ENCODE measurements around the gene ZNF710.
"Not testable (repeated sequence)": the region's sequence is repeated elsewhere in the genome, so short reads cannot be mapped to it uniquely, and the experiment has no call there.

The ZNF710 gene

DNA sequence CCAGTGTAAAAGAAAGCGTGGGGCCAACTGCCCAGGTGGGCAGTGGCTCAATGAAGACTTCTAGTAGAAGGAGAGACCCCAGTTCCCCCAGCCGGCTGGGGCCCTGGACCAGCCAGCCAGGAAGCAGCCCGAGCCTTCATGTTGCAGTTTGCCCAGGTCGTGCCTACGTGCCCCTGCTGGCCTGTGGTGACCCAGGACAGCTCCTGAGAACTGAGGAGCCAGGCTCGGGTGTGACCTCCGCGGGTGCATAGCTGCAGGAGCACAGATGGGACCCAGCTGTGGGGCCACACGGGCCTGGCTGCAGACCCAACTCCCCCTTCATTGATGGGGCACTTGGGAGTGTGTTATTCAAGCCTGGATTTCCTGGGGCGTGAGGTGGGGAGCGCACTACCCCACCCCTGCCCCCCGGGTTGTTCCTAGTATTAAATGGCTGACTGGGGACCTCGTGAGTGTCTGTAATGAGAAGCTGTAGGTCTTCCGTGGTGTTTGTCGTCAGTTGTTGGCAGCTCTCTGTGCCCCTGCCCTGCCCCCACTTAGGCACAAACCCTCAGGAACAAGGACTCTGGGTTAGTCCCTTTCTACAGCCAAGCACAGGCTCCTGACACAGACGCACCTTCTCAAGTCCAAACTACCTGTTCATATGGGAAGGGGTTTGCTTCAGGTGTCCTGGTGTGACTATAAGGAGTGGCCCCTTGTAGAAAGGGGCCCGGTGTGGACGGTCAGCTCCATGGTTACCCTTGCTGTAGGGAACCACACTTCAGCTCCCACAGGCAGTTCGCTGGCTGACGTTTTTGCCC, 62.0 kb downstream of the ZNF710 start:
- DNase-seq = no peak

DNA sequence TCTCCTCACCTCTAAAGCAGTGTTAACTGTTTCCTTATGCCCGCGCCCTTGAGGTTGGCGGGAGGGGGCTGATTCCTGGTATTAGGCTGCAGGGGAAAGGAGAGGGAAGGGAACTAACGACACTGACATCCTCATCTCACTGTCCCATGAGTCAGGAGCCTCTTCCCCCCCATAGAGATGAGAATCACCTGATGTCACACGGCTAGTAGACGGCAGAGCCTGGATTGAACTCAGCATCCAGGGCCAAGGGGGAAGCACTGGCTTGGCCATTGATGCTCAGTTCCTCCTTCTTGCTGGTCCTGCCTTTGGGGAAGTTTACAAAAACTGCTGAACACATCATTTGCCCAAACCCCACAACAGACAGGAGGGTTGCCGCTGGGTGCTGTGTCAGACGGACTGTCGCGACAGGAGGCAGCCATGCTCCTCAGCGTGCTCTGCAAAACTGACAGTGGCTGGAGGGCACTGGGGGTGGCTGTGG, 62.7 kb downstream of the ZNF710 start:
- no peak for DNase-seq

DNA sequence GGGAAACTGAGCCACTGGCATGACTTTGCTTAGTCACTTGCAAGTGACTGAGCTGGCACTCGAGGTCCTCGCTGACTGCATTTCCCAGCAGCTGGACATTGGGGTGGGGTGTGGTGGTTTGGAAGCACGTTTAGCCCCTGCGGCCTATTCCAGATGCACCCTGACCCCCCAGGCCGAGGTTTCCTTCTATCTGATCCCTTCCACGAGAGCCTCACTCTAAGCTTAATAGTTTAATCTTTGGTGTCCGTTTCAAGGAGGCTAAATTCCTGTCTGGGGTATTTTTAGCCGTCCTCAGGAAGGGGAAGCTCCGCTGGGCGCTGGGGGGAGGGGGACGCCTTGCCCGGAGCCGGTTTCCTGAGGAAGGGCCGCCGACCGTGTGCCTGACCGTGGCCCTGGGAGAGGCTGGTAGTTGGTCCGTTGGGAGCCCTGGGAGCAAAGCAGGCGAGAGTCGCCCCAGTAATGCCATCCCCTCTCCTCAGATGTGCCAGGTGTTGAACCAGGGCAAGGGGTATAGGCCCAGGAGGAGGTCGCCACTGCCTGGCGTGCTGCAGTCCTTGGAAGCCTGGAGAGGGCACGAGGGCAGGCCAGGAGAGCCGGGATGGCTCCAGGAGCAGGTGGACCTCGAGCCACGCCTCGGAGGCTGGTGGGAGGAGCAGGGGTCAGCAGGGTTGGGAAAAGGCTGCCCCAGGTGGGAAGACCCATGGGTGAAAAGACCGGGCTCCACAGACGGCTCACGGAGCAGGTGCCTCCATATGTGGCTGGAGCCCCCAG, 64.0 kb downstream of the ZNF710 start:
- DNase-seq = no peak

DNA sequence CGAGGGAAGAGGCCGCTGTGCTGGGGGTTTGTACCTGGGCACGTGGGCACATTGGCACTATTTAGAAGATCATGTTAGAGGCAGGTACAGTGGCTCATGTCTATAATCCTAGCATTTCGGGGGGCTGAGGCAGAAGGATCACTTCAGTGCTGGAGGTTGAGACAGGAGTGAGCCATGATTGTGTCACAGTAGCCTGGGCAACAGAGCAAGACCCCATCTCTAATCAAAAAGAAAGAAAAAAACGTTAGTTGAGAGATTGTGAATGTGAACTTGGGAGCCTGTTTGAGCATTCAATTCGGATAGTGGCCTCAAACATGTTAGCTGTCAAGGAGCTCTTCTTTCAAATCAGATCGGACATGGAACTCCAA, 64.5 kb downstream of the ZNF710 start:
- no peak for DNase-seq

DNA sequence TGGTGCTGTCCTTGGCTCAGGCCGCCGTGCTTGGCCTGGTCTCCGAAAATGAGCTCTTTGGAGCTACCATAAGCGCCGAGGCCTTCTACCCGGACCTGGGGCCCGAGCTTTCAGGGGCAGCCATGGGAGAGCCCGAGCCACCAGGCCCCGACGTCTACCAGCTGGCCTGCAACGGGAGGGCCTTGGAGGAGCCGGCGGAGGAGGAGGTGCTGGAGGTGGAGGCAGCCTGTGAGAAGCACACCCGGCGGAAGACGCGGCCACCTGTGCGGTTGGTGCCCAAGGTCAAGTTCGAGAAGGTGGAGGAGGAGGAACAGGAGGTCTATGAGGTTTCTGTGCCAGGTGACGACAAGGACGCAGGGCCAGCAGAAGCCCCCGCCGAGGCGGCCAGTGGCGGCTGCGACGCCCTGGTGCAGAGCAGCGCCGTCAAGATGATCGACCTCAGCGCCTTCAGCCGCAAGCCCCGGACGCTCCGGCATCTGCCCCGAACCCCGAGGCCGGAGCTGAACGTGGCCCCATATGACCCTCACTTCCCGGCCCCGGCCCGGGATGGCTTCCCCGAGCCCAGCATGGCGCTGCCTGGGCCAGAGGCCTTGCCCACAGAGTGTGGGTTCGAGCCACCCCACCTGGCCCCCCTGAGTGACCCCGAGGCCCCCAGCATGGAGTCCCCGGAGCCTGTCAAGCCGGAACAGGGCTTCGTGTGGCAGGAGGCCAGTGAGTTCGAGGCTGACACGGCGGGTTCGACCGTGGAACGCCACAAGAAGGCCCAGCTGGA, 66.2 kb downstream of the ZNF710 start:
- no peak for DNase-seq

DNA sequence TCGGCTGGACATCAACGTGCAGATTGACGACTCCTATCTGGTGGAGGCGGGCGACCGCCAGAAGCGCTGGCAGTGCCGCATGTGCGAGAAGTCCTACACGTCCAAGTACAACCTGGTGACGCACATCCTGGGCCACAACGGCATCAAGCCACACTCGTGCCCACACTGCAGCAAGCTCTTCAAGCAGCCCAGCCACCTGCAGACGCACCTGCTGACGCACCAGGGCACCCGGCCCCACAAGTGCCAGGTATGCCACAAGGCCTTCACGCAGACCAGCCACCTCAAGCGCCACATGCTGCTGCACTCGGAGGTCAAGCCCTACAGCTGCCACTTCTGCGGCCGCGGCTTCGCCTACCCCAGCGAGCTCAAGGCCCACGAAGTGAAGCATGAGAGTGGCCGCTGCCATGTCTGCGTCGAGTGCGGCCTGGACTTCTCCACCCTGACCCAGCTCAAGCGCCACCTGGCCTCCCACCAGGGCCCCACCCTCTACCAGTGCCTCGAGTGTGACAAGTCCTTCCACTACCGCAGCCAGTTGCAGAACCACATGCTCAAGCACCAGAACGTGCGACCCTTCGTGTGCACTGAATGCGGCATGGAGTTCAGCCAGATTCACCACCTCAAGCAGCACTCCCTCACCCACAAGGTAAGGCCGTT, 67.0 kb downstream of the ZNF710 start:
- DNase-seq = no peak

DNA sequence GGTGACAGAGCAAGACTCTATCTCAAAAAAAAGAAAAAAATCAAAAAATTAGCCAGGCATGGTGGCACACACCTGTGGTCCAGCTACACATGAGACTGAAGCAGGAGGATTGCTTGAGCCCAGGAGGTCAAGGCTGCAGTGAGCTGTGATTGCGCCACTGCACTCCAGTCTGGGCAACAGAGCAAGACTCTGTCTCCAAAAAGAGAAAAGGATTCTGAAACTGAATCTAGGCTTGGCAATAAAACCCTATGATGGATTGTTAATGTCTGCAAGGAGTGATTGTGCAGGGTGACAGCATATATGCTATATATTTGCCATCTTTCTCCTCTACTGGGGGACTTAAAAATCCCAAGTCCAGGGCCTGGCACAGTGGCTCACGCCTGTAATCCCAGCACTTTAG, 69.5 kb downstream of the ZNF710 start:
- not testable (repeated sequence) for DNase-seq

DNA sequence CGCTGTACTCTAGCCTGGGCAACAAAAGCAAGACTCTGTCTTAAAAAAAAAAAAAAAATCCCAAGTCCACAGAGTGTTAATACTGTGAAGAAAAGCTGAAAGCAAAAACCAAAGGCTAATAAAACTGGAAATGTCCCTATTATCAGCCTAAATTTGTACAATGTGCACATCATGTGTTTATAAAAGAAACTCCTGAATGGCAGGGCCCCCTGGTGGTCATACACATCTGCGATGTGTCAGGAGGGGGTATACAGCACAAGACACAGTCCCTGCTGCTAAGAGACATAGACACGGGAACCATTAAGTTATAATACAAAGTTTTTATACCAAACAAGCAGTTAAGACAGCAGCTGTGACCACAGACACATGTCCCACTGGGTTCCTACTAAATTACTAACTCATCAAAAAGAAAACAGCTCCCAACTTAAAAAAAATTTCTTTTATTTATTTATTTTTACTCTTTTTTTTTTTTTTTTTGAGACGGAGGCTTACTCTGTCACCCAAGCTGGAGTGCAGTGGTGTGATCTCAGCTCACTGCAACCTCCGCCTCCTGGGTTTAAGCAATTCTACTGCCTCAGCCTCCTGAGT, 70.2 kb downstream of the ZNF710 start:
- DNase-seq = peak; percentile 74

DNA sequence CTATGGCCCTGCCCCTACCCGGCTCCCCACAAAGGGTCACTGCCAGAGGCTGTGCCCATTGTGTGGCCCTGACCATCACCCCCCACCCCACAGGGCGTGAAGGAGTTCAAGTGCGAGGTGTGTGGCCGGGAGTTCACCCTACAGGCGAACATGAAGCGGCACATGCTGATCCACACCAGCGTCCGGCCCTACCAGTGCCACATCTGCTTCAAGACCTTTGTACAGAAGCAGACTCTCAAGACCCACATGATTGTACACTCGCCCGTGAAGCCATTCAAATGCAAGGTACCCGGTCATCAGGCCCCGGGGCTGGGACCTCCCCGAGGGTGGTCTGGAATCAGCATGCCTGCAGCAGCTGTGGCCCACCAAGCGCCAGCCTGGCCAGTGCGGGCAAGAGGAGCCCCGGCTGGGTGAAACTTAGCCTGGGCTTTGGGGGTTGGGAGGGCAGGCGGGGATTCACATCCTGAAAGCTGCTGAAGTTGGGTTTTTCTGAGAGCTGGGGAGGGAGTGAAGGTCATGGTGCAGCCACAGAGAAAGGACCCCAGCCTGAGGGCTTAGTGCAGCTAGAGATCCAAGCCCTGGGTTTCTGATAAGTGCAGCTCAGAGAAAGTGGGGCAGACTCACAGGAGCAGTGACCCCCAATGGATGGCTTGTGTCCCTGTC, 72.0 kb downstream of the ZNF710 start:
- DNase-seq = no peak

DNA sequence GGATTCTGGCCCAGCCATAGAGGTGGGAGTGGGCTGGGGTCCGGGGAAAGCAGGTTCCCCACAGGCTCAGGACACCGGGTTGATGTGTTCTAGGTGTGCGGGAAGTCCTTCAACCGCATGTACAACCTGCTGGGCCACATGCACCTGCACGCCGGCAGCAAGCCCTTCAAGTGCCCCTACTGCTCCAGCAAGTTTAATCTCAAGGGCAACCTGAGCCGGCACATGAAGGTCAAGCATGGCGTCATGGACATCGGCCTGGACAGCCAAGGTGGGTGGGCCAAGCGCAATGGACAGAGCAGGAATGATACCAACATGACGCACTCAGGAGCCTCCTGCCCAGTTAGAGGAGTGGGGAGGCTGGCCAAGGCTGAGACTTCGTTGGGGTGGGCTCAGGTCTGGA, 72.9 kb downstream of the ZNF710 start:
- no peak for DNase-seq

DNA sequence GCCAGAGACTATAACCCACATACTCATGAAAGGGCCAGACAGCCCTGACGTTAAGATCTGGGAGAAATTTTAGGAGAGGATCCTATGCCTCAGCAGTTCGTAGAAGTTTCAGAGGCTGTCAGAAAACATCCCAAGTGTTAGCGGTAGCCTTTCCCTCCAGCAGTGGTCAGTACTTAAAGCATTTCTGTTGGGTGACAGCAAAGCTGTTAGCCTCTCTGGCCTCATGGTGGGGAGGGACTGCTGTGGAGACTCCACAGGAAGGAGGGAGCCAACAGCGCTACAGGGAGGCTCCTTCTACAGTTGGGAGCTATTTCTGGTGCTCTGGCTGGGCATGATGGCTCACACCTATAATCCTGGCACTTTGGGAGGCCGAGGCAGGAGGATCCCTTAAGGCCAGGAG, 73.8 kb downstream of the ZNF710 start:
- DNase-seq = no peak

DNA sequence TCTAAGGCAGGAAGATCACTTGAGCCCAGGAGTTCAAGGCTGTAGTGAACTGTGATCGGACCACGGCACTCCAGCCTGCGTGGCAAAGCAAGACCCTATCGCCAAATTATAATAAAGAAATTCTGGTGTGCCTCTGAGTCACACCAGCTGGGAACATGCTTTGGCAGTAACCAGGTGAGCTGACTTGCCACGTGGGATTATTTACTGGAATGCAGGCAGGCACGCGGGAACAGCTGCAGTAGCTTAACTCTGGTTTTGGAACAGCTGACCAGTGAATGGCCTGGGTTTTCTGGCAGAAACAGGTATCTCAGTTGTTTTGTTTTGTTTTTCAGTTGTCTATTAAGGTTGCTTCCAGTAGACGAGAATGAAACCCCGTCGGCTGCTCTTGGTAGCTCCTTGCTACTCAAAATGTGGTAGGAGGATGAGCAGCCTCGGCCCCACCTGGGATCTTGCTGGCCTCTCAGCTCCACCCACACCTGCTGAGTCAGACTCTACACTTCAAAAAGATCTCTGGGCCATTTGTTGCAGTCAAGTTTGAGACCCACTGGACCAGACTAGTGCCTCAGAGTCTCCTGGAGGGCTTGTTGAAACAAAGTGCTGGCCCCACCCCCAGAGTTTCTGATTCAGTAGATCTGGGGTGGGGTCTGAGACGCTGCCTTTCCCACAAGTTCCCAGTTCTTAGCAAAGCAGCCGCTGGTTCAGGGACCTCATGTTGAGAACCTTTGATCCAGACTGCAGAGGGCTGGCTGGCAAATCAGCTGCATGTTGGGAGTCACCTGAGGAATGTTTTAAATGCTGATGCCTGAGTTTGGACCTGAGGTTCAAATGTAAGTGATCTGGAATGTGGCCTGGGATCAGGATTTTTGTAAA, 74.5 kb downstream of the ZNF710 start:
- DNase-seq = no peak

DNA sequence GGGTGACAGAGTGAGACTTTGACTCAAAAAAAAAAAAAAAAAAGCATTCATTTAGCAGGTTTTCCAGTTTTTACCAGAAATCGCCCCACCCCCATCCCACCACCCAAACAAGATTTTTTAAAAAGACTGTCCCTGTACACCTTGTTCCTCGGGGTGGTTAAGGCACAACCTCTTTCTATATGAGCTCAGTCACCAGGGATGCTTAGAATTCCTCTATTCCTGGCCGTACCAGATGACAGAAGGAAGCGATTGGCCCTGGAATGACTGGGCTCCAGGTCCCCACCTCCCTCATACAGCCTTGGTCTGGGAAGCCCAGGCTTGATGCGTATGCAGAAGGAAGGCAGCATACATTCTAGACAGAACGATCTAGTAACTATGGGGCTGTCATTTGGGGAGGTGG, 75.6 kb downstream of the ZNF710 start:
- DNase-seq = no peak

DNA sequence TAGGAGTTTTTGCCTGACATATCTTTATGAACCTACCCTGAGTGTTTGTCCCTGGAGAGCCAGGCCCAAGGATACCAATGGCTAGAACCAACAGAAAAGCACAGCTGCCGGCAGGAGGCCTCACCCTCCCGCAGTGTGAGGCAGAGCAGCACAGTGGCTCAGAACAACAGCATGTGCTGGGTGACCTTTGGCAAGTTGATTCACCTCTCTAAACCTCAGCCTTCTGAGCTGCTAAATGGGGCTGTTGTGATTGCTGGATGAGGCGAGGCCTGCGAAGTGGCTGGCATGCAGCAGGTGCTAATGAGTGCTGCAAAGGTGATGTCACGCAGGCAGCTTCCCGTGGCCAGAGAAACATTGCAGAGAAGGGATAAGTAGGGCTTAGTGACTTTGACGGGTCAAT, 77.8 kb downstream of the ZNF710 start:
- DNase-seq = no peak

DNA sequence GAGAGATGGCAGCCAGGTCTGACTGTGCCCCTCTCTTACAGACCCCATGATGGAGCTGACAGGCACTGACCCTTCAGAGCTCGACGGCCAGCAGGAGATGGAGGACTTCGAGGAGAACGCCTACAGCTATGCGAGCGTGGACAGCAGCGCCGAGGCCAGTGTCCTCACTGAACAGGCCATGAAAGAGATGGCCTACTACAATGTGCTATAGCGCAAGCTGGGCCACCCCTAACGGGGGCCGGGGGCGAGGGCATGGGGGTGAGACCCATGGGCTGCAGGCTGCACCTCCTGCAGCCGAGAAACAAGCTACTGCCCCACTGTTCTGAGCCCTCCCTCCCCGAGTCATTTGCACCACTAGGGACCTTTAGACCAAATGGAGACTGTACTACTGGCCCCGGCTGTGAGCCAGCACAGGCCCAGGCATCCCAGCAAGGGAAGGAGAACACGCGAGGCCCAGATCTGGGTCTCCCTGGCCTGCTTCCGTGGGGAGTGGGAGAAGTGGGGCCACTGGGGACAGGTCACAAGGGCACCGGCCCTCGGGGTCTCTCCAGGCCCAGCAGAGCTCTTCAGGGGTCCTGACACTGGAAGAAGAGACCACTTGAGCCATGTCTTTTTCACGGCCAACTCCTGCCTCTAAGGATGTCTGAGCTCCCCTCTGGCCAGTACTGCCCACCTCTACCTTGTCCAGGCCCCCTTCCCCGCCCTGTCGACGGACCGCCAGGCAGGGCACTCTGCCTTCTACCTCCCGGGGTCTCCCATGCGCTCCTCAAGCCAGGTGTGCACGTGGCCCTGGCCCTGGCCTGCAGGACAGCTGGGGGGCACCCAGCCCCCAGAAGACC, 78.7 kb downstream of the ZNF710 start:
- no peak for DNase-seq

DNA sequence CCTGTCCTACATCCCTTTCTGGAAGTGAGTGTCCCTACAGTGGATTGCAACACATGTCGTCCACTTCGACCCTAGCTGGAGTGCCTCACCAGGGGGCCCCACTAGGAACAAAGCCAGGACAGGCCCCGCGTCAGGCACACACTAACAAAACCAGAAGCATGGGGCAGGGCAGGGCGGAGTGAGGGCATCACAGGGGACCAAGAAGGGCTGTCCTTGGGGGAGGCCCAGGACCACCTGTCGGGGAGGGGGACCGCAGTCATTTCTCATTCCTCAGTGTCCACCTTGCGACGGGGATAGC, 79.3 kb downstream of the ZNF710 start:
- DNase-seq = no peak

DNA sequence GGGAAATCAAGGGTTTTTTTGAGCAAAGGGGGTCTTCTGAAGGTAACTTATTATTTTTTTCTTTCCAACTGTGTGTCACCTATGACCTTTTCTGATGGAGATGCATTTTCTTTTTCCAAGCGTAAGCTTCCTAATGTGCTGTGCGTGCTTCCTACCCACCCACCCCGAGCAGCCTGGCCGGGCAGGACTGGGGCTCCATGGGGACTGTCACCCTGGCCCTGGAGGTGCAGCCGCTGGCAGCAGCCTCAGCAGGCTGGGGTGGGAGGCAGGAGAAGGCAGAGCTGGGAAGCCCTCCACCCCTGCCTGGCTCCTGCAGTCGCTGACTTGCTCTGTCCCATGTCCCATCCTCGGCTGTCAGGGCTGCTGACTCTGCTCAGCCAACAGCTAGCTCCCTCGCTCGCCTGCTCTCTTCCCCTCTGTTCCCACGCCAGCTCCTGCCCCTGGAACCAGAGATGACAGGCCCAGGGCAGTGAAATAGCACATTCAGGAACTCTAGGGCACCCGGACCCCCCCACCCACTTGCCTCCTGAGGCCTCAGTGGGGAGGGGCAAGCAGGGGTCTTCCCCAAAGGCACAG, 79.8 kb downstream of the ZNF710 start:
- no peak for DNase-seq

DNA sequence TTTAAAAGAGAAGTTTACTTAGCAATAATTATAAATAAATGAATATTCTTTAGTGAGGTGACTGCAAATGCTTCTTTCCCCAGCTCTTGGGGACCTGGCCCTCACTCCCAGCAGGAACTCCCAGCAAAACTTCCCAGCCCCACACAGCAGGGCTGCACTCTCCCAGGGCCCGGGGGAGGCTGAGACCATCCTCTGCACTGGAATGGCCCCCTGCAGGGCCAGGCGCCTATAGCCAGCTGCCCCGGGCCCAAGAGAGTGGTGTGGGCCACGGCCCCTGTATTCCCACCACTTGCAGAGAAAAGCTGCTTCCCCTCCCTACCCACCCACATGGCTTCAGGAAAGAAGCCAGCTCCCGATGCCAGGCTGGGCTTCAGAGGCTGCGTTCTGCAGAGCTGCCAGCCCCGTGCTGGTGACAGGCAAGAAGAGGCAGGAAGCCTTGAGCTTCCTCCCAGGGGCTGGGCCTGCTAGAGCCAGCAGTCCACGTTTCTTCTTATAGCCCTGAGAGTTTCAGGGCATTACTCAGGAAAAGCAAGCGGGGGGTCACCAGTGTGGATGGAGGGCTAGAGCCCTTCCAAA, 81.1 kb downstream of the ZNF710 start:
- no peak for DNase-seq

DNA sequence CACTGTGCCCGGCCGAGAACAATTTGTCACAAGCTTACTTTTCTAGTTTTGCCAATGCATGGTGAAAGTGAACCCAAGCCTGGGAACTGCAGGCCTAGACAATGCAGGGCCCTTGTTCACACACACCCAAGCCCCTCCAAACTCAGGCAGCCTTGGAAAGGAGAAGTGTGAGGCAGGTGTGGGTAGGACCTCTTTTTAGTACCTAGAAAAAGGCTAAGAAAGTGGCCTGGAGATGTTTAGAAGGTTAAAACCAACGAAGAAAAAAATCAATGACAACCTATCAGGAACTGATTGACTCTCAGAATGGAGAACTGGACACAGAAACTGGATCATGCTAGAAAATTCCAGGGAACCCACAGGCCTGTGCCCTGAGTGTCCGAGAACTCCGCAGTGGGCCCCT, 82.3 kb downstream of the ZNF710 start:
- no peak for DNase-seq
